ENCODE measurements around the gene PXMP2. TPM values are rescaled to one million over a fixed set of nuclear protein-coding genes. Genes with fewer than 3 reads are reported as not detected.

The PXMP2 gene
- total RNA-seq, 4 donors from 2014 or later: 62.1 to 181 (median 128) TPM

- no peak for DNase-seq
- in situ Hi-C loops (cut with MboI; ENCODE audit: low pct_ligation_motif_present in 1 of 4, low pct_unique_long_range_greater_than_20kb in 1 of 4, low sequenced_read_pairs in 3 of 4) (no loop called here), intact Hi-C loops (cut with DNase I; ENCODE audit: low total_unique reads) (no loop called here)
- H3K9me3 ChIP-seq: no peaks in the 10 kb centered on the region
- H3K27ac ChIP-seq: no peak overlapping the region
- no peaks in the 10 kb centered on the region for H3K27me3 ChIP-seq
- WGBS, 2 donors (ENCODE audit: low coverage in 1 of 2): 96% methylated on average over 9 of the region's 9 CpGs; no CpG with 5 or more reads in 1 of the 2 donors
- TF ChIP-seq CTCF (IDR thresholded peaks at IDR 0.05) (no peak), EP300 (IDR thresholded peaks at IDR 0.05; ENCODE audit: low read depth) (no peak), POLR2A (IDR thresholded peaks at IDR 0.05) (no peak), POLR2AphosphoS5 (IDR thresholded peaks at IDR 0.05) (no peak)
- H3K36me3 ChIP-seq: peaks cover 0 to 15% (median 5%) of the 10 kb centered on the region in 4 donors
- no peak overlapping the region for H3K4me3 ChIP-seq
- peaks cover 7 to 17% (median 11%) of the 10 kb centered on the region in 4 donors for H3K4me1 ChIP-seq
These were observed 28.5 kb downstream of the PXMP2 start for GRCh38 chr12:132715874-132716273.

GRCh38 chr12:132716356-132716755, 29.0 kb downstream of the PXMP2 start:
- no peak for DNase-seq
- intact Hi-C loops (cut with DNase I; ENCODE audit: low total_unique reads): no loop called here
- Histone ChIP-seq H3K27ac (no peak overlapping the region), H3K4me3 (no peak overlapping the region), H3K4me1 (peaks cover 6 to 16% (median 9%) of the 10 kb centered on the region in 4 donors), H3K9me3 (no peaks in the 10 kb centered on the region), H3K27me3 (no peaks in the 10 kb centered on the region), H3K36me3 (peaks cover 0 to 19% (median 7%) of the 10 kb centered on the region in 4 donors)
- 90% methylated on average over 11 of the region's 11 CpGs; no CpG with 5 or more reads in 1 of the 2 donors for WGBS, 2 donors (ENCODE audit: low coverage in 1 of 2)
- TF ChIP-seq POLR2AphosphoS5 (IDR thresholded peaks at IDR 0.05): no peak
- in situ Hi-C loops (cut with MboI; ENCODE audit: low pct_ligation_motif_present in 1 of 4, low pct_unique_long_range_greater_than_20kb in 1 of 4, low sequenced_read_pairs in 3 of 4): no loop called here

GRCh38 chr12:132717011-132717410, 29.6 kb downstream of the PXMP2 start:
- H3K4me1 ChIP-seq: peaks cover 0 to 9% (median 2%) of the 10 kb centered on the region in 4 donors
- no peak overlapping the region for H3K4me3 ChIP-seq
- 89% methylated on average over 17 of the region's 17 CpGs; no CpG with 5 or more reads in 1 of the 2 donors for WGBS, 2 donors (ENCODE audit: low coverage in 1 of 2)
- no peak overlapping the region for H3K27ac ChIP-seq
- peaks cover 0 to 24% (median 7%) of the 10 kb centered on the region in 4 donors for H3K36me3 ChIP-seq
- DNase-seq: no peak
- TF ChIP-seq EP300 (IDR thresholded peaks at IDR 0.05; ENCODE audit: low read depth): no peak
- TF ChIP-seq CTCF (IDR thresholded peaks at IDR 0.05): no peak
- no peak for TF ChIP-seq POLR2A (IDR thresholded peaks at IDR 0.05)
- no peak for TF ChIP-seq POLR2AphosphoS5 (IDR thresholded peaks at IDR 0.05)
- no peaks in the 10 kb centered on the region for H3K27me3 ChIP-seq
- H3K9me3 ChIP-seq: no peaks in the 10 kb centered on the region
- intact Hi-C loops (cut with DNase I; ENCODE audit: low total_unique reads): no loop called here
- in situ Hi-C loops (cut with MboI; ENCODE audit: low pct_ligation_motif_present in 1 of 4, low pct_unique_long_range_greater_than_20kb in 1 of 4, low sequenced_read_pairs in 3 of 4): no loop called here

GRCh38 chr12:132717531-132718387, 30.4 kb downstream of the PXMP2 start:
- Histone ChIP-seq H3K27me3 (no peaks in the 10 kb centered on the region), H3K4me1 (peaks cover 0 to 3% (median 0%) of the 10 kb centered on the region in 4 donors), H3K4me3 (no peak overlapping the region), H3K27ac (no peak overlapping the region), H3K36me3 (peaks cover 0 to 26% (median 7%) of the 10 kb centered on the region in 4 donors), H3K9me3 (no peaks in the 10 kb centered on the region)
- TF ChIP-seq POLR2AphosphoS5 (IDR thresholded peaks at IDR 0.05): no peak
- TF ChIP-seq EP300 (IDR thresholded peaks at IDR 0.05; ENCODE audit: low read depth): no peak
- no peak for TF ChIP-seq POLR2A (IDR thresholded peaks at IDR 0.05)
- TF ChIP-seq CTCF (IDR thresholded peaks at IDR 0.05): no peak
- in situ Hi-C loops (cut with MboI; ENCODE audit: low pct_ligation_motif_present in 1 of 4, low pct_unique_long_range_greater_than_20kb in 1 of 4, low sequenced_read_pairs in 3 of 4): no loop called here
- no peak for DNase-seq
- intact Hi-C loops (cut with DNase I; ENCODE audit: low total_unique reads): no loop called here
- WGBS, 2 donors (ENCODE audit: low coverage in 1 of 2): 93% methylated on average over 50 of the region's 61 CpGs; no CpG with 5 or more reads in 1 of the 2 donors
